HT1080 (cell line): ENCODE measurements around the gene MT1F. TPM values are rescaled to one million over a fixed set of nuclear protein-coding genes. Genes with fewer than 3 reads are reported as not detected.

Source experiments
- DNase-seq: peaks from one replicate; pipeline ENCODE4 v3.0.0-alpha.2; 2015; ENCODE audit warnings: low read depth
- total RNA-seq: library from RNA; depleted of rRNA; stranded (reverse); fragments of >200 nt; shearing (Covaris generic); gene quantifications from 2 replicates; pipeline ENCODE4 v1.2.3, GENCODE V29; 2014; rRNA removed

The MT1F gene
- total RNA-seq, 1 experiment from 2014 or later: not detected

- DNase-seq: peak; percentile 81
Measured at GRCh38 chr16:56691885-56692284, 34.1 kb downstream of the MT1F start.

GRCh38 chr16:56695246-56695645, 37.5 kb downstream of the MT1F start:
- DNase-seq: no peak

GRCh38 chr16:56697456-56698155, 39.8 kb downstream of the MT1F start:
- DNase-seq: no peak

- no peak for DNase-seq
Measured at GRCh38 chr16:56700195-56700594, 42.4 kb downstream of the MT1F start.

GRCh38 chr16:56700631-56701030, 42.9 kb downstream of the MT1F start:
- no peak for DNase-seq

- no peak for DNase-seq
Measured at GRCh38 chr16:56701534-56701933, 43.8 kb downstream of the MT1F start.

GRCh38 chr16:56702836-56703235, 45.1 kb downstream of the MT1F start:
- DNase-seq: no peak

Other genes starting within 250 kb of the MT1F start
- gene AMFR, start 232.4 kb upstream of the MT1F start, total RNA-seq: 113 and 117 TPM in 2 replicates
- gene NUDT21, start 206.6 kb upstream of the MT1F start, total RNA-seq: 235 and 404 TPM in 2 replicates
- 99.0 and 121 TPM in 2 replicates for gene OGFOD1, start 206.4 kb upstream of the MT1F start, total RNA-seq
- gene BBS2, start 137.9 kb upstream of the MT1F start, total RNA-seq: 18.9 and 23.3 TPM in 2 replicates
- gene MT4, start 92.9 kb upstream of the MT1F start, total RNA-seq: not detected in 2 replicates
- gene MT3, start 68.4 kb upstream of the MT1F start, total RNA-seq: not detected in 2 replicates
- gene MT2A, start 49.4 kb upstream of the MT1F start, total RNA-seq: 881 and 1,822 TPM in 2 replicates
- gene MT1E, start 32.2 kb upstream of the MT1F start, total RNA-seq: 533 and 612 TPM in 2 replicates
- gene MT1M, start 25.3 kb upstream of the MT1F start, total RNA-seq: not detected in 2 replicates
- gene MT1A, start 19.3 kb upstream of the MT1F start, total RNA-seq: not detected in 2 replicates
- not detected in 2 replicates for gene MT1B, start 6.1 kb upstream of the MT1F start, total RNA-seq
- 0.33 and 1.4 TPM in 2 replicates for gene MT1G, start 10.1 kb downstream of the MT1F start, total RNA-seq
- not detected in 2 replicates for gene MT1H, start 11.9 kb downstream of the MT1F start, total RNA-seq
- 100 and 148 TPM in 2 replicates for gene MT1X, start 24.5 kb downstream of the MT1F start, total RNA-seq
- gene NUP93, start 72.2 kb downstream of the MT1F start, total RNA-seq: 115 and 119 TPM in 2 replicates
- not detected in 2 replicates for gene SLC12A3, start 207.2 kb downstream of the MT1F start, total RNA-seq